Ovary (tissue), 9 donors: ENCODE measurements around the gene BCL7A. TPM values are rescaled to one million over a fixed set of nuclear protein-coding genes. Genes with fewer than 3 reads are reported as not detected.

Source experiments
- DNase-seq, 5 donors: peaks; one replicate each; pipeline ENCODE4 v3.0.0-alpha.2; 2019 to 2020
- H3K27ac ChIP-seq, 2 donors: fragments of 200-600 bp; one replicate each; pipeline versions ENCODE4 v1.5.1 to v1.8.0; 2019 to 2022
- H3K27me3 ChIP-seq: fragments of 200-600 bp; one replicate; pipeline ENCODE4 v1.8.0; 2022
- H3K36me3 ChIP-seq: fragments of 200-600 bp; sonication (generic); one replicate; pipeline ENCODE4 v1.5.1; 2019
- H3K4me1 ChIP-seq: one replicate; pipeline ENCODE4 v1.8.1; 2013; ENCODE audit warnings: mild to moderate bottlenecking, moderate library complexity; ENCODE audit not compliant: insufficient read depth
- H3K4me3 ChIP-seq: fragments of 200-600 bp; sonication (generic); one replicate; pipeline ENCODE4 v1.5.1; 2017
- H3K9me3 ChIP-seq, 2 donors: fragments of 200-600 bp in 1 of 2; sonication (generic) in 1 of 2; one replicate each; pipeline versions ENCODE4 v1.5.1 to v1.8.1; 2013 to 2019; ENCODE audit warnings: mild to moderate bottlenecking in 1 of 2, moderate library complexity in 1 of 2
- EP300 ChIP-seq: sonication (generic); formaldehyde crosslinking; IDR thresholded peaks from one replicate; pipeline ENCODE4 v1.6.1; 2017; ENCODE audit warnings: antibody characterized with exemption
- POLR2A ChIP-seq: fragments of 450-650 bp; IDR thresholded peaks from one replicate; pipeline ENCODE4 v1.6.1; 2017; ENCODE audit warnings: antibody characterized with exemption, mild to moderate bottlenecking, moderate library complexity
- WGBS, 3 donors: extraction: QIAGEN DNeasy Blood & Tissue Kit in 1 of 3; methylation state at CpG; one replicate each; pipeline versions ENCODE4 v1.1.5 to v1.1.7; 2013 to 2017; 5-methylcytosine and 5-hydroxymethylcytosine counted together
- intact Hi-C, 4 donors: fragments of 100-400 bp; cut with DNase I; formaldehyde crosslinking; loops; one replicate each; pipeline versions ENCODE4 v1.11.0 to v1.15.1; 2022 to 2023
- polyA plus RNA-seq, 2 donors: library from polyadenylated mRNA; stranded (reverse); fragments of 200-250 nt in 1 of 2; fragments of 350-450 nt in 1 of 2; fragmentation: Illumina TruSeq in 1 of 2; extraction: RNeasy Lipid Tissue Mini Kit (QIAGEN cat#74804) in 1 of 2; gene quantifications; one replicate each; pipeline ENCODE4 v1.2.3, GENCODE V29; 2013 to 2014
- total RNA-seq, 7 donors: library from RNA; depleted of rRNA in 2 of 7; stranded (reverse); fragments of >200 nt in 2 of 7; fragmentation: NEBNext Ultra II Directional in 3 of 7; extraction: Animal tissue kit (Norgen Biotek cat#: 25700) in 3 of 7; gene quantifications; one replicate each; pipeline versions ENCODE4 v1.1.0 to v1.2.4, GENCODE V29; 2016 to 2023
- TF ChIP-seq, protein P1 (sequence below), 3 donors: fragments of 450-650 bp in 2 of 3; fragments of 200-600 bp in 1 of 3; IDR thresholded peaks; one replicate each; pipeline versions ENCODE4 v1.5.1 to v1.8.0; 2016 to 2022; ENCODE audit warnings: antibody characterized with exemption in 3 of 3, mild to moderate bottlenecking in 1 of 3
- donor health status: DM: no; HTN: no; CAD: no; lungs with moderate emphysema.
- donor health status: DM: no; HTN: no; CAD: no.
- donor health status: Bipolar disorder and iron deficiency.
- donor health status: DM: yes; HTN: yes; CAD: no.
- donor health status: DM: no; HTN: no; CAD: no.
- donor health status: DM: yes; HTN: yes; CAD: no.

BCL7A gene
- total and polyA plus RNA-seq, 9 donors: 4.4 to 9.1 (median 6.4) TPM

- Histone ChIP-seq H3K4me1 (peaks cover 34% of the 10 kb centered on the region), H3K36me3 (no peaks in the 10 kb centered on the region), H3K9me3 (no peaks in the 10 kb centered on the region), H3K27ac (peak overlapping the region; percentile 58 to 92), H3K27me3 (no peaks in the 10 kb centered on the region), H3K4me3 (peak overlapping the region; percentile 13)
- TF ChIP-seq EP300 (no peak), POLR2A (peak; percentile 26)
- TF ChIP-seq, protein P1, sequence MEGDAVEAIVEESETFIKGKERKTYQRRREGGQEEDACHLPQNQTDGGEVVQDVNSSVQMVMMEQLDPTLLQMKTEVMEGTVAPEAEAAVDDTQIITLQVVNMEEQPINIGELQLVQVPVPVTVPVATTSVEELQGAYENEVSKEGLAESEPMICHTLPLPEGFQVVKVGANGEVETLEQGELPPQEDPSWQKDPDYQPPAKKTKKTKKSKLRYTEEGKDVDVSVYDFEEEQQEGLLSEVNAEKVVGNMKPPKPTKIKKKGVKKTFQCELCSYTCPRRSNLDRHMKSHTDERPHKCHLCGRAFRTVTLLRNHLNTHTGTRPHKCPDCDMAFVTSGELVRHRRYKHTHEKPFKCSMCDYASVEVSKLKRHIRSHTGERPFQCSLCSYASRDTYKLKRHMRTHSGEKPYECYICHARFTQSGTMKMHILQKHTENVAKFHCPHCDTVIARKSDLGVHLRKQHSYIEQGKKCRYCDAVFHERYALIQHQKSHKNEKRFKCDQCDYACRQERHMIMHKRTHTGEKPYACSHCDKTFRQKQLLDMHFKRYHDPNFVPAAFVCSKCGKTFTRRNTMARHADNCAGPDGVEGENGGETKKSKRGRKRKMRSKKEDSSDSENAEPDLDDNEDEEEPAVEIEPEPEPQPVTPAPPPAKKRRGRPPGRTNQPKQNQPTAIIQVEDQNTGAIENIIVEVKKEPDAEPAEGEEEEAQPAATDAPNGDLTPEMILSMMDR (IDR thresholded peaks at IDR 0.05): peak in 2 of 3 donors; percentile 37 to 44
- peak; percentile 89 to 97 (median 94) for DNase-seq
- 23 to 30% (median 23%) methylated on average over 14 of the region's 14 CpGs for WGBS, 3 donors
- intact Hi-C loops: loop anchor here in 1 of 4 donors (2.0 kb wide), 1 partner anchor 17 kb away; no protein-coding TSS in a partner anchor
Observed at GRCh38 chr12:122064025-122064777, 42.5 kb downstream of the BCL7A start.

GRCh38 chr12:122064780-122065588 is 43.3 kb downstream of the BCL7A start:
- 28 to 39% (median 29%) methylated on average over 16 of the region's 16 CpGs for WGBS, 3 donors
- intact Hi-C loops: loop anchor here in 1 of 4 donors (2.0 kb wide), 1 partner anchor 16 kb away; no protein-coding TSS in a partner anchor
- Histone ChIP-seq H3K27ac (peak overlapping the region; percentile 58 to 92), H3K4me3 (peak overlapping the region; percentile 13), H3K36me3 (no peaks in the 10 kb centered on the region), H3K27me3 (no peaks in the 10 kb centered on the region), H3K4me1 (peaks cover 32% of the 10 kb centered on the region), H3K9me3 (no peaks in the 10 kb centered on the region)
- TF ChIP-seq POLR2A: peak; percentile 2
- TF ChIP-seq, protein P1 (IDR thresholded peaks at IDR 0.05): no peak
- peak; percentile 72 to 84 (median 80) for DNase-seq

- DNase-seq: no peak
- WGBS, 3 donors: 95 to 97% (median 96%) methylated on average over 5 of the region's 5 CpGs
- TF ChIP-seq, protein P1 (IDR thresholded peaks at IDR 0.05): no peak
- TF ChIP-seq EP300 (no peak), POLR2A (no peak)
- intact Hi-C loops: no loop called here
- H3K36me3 ChIP-seq: no peaks in the 10 kb centered on the region
- no peaks in the 10 kb centered on the region for H3K9me3 ChIP-seq
- H3K27ac ChIP-seq: peak overlapping the region in 1 of 2 donors; percentile 56
- peaks cover 25% of the 10 kb centered on the region for H3K4me1 ChIP-seq
- H3K4me3 ChIP-seq: no peak overlapping the region
- H3K27me3 ChIP-seq: no peaks in the 10 kb centered on the region
Observed at GRCh38 chr12:122067548-122067947, 45.9 kb downstream of the BCL7A start.

DNA sequence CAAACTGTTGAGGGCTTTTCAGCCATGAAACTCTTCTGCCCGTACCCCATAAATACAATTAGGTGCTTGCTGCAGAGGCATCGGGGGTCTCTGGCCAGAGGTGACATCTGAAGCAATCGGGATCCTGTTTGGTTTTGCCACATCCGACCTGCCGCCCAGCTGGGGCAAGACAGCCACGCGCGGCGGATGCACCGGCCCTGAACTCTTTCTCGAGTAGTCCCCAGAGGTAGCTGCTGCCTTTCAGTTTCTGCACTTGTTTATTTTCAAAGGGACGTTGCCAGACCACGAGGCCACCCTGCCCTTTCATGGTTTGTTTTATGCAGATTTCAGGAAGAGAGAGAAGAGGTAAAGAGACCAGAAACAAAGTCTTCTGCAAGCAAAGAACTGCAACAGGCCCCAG is 46.3 kb downstream of the BCL7A start:
- Histone ChIP-seq H3K4me1 (peaks cover 23% of the 10 kb centered on the region), H3K9me3 (no peaks in the 10 kb centered on the region), H3K27me3 (no peaks in the 10 kb centered on the region), H3K36me3 (no peaks in the 10 kb centered on the region), H3K4me3 (no peak overlapping the region), H3K27ac (peak overlapping the region in 1 of 2 donors; percentile 56)
- TF ChIP-seq EP300 (no peak), POLR2A (no peak)
- TF ChIP-seq, protein P1 (IDR thresholded peaks at IDR 0.05): no peak
- intact Hi-C loops: no loop called here
- 1 to 6% (median 2%) methylated on average over 13 of the region's 13 CpGs for WGBS, 3 donors
- DNase-seq: peak in 4 of 5 donors; percentile 63 to 77 (median 65)
